Measurements from ENCODE around the gene TAF4.
"Not testable (repeated sequence)": the region's sequence is repeated elsewhere in the genome, so short reads cannot be mapped to it uniquely, and the experiment has no call there.

Gene TAF4

DNA sequence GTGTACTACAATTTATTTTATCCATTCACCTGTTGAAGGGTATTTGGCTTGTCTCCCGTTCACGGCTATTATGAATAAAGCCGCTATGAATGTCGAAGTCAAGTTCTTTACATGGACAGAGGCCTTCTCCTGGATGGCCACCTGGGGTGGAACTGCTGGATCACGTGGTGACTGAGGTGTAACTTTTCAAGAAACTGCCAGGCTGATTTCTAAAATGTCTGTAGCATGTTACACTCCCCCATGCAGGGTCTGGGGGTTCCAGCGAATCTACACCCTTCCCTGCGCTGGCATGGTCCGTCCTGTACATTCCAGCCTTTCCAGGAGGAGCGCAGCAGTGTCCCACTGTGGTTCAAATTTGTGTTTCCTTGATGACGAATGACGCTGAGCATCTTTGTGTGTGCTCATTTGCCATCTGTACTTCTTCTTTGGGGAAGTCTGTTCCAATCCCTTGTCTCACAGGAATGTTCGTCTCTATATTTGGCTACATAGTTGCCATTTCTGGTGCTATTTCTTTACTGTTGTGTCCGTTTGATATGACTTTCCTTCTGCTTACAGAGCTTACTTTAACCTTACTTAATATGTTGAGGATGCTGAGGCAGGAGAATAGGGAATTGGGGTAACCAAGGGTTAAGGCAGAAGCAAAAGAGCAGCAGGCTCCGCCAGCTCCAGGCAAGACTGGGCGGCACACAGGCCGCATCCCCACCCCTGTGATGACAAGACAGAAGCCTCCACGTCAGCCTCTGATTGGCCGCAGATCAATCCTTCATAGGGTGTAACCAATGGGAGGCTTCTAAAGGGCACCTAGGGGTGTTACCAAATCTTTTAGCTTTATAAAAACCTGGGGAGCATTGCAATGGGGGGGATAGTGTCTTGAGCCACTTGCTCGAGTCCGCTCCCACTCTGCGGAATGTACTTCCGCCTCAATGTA is 106.6 kb downstream of the TAF4 start:
- no peak for DNase-seq

DNA sequence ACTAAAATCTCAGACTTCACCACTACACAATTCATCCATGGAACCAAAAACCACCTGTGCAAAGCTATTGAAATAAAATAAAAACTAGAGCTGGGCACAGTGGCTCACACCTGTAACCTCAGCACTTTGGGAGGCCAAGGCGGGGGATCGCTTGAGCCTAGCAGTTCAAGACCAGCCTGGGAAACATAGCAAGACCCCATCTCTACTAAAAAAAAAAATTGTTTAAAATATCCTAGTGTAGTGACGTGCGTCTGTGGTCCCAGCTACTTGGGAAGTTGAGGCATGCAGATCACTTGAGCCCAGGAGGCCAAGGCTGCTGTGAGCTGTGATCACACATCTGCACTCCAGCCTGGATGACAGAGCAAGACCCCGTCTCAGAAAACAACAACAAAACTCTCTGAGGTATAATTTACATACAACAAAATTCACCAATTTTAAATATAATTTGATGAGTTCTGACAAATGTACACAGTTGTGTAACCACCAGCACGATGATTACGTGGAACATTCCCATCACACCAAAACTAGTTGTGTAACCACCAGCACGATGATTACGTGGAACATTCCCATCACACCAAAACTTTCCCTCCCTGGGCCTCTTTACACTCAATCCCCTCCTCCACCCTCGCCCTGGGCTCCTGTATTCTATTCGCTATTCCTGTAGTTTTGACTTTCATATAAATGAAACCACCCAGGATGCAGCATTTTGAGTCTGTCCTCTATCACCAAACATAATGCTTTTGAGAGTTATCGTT is 107.5 kb downstream of the TAF4 start:
- DNase-seq = no peak

DNA sequence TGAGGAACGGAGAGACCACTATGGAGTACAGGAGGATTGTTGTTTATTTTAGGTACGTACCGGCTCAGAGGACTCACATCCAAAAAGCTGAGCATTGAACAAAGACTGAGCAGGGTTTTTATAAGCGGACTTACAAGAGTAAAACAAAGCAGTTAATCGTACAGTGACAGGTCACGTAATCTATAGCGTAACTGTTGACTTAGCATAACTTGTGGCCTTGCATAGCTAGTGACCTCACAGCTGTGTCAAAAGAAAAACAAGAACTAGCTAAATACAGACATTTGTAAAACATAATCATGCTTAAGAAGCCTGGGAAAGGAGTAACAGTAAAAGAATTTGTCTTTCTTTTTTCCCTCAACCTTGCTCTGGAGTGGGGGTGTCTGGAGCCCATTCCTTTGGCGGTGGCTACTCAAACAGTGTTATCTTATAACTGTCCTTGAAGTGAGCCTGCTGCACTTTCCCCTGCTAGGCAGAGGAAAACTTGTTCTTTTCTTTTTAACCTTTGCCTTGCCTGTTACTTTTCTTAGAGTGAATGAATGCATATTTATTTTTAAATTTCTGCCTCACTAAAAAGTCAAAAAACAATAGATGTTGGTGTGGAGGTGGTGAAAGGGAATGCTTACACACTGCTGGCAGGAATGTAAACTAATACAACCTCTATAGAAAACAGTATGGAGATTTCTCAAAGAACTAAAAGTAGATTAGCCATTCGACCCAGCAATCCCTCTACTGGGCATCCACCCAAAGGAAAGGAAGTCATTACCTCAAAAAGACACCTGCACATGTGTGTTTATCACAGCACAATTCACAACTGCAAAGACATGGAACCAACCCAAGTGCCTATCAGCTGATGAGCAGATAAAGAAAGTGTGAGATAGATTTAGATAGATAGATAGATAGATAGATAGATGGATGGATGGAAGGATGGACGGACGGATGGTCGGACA is 109.0 kb downstream of the TAF4 start:
- no peak for DNase-seq

DNA sequence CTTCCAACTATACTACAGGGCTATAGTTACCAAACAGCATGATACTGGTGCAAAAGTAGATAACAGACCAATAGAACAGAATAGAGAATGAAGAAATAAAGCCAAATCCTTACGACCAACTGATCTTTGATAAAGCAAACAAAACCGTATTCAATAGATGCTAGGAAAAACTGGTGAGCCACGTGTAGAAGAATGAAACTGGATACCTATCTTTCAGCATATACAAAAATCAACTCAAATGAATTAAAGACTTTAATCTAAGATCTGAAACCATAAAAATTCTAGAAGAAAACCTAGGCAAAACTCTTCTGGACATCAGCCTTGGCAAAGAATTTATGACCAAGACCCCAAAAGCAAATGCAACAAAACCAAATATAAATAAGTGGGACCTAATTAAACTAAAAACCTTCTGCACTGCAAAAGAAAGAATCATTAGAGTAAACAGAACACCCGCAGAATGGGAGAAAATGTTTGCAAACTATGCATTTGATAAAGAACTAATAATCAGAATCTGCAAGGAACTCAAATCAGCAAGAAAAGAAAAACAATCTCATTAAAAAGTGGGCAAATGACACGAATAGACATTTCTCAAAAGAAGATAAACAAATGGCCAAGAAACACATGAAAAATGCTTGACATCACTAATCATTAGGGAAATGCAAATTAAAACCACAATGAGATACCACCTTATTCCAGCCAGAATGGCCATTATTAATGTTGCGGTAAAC is 109.8 kb downstream of the TAF4 start:
- DNase-seq = no peak

GRCh38 chr20:61954276-61955021 is 111.2 kb downstream of the TAF4 start:
- DNase-seq = no peak

DNA sequence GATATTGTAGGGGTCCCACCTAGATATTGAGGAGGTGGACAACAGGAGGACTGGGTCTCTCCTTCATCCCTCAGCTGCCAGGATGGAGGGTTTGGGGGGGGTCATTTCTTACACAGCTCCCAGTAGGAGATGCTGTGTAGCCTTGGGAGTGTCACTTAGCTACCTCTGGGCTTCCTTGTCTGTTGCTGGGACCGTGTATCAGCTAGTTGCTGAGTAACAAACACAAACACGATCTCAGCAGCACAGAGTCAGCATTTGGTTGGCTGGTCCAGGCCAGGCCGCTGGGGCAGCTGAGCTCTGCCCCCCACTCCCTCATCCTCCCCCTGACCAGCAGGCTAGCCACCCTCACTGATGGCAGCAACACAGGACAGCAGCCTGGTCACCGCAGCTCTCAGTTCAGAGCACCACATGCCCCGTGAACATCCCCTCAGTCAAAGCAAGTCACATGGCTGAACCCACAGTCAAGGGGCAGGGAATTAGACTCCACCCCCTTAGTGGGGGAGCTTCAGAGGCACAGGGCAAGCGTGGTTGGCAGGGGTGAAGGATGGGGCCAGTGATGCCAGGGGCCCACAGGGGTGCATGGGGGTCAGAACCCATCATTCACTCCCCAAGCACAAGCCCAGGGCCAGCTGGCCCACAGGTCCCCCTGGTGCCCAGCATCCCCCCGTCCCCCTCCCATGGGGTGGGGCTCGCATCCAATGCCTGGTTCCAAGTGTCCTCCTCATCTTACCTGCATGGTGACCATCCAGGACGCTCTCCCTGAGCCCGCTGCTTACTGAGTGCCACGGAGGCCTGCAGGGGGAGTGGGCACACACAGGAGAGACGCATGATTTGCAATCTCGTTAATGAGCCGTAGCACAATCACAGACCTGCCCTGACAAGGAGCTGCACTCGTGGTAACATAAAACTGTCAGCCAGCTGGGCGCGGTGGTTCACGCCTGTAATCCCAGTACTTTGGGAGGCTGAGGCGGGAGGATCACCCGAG is 112.4 kb downstream of the TAF4 start:
- no peak for DNase-seq

DNA sequence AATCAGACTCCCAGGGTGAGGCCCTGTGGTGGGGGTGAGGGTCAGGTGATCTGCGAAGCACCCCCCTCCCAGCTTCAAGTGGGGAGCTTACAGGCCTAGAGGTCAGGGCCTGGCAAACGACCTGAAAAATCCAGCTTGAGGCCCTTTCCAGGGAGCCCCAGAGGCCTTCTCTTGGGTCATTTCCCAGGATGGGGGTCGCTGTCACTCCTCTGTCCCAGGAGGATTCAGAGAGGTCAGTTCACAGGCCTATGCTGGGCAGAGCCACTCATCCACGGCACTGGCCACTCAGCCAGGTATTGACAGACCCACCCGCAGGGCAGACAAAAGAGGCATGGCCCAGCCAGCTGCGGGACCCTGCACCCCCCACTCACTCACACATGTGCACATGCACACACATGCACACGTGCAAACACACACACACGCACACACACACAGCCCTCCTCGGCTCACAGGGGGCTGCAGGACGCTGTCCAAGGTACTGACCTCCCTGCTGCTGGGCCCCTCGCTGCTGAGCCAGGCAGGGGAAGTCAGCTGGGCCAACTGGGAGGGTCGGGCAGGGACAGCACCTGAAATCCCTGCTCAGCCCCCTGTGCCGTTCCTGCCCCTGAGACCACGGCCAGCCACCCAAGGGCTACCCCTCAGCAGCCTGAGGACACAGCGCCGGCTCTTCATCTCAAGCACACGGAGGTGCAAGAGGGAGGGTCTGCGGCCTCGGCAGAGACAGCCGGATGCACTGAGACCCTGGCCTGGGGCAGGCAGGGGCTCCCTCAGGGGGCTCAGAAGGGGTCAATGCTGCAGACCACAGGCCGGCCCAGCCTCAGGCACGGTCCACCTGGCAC is 113.8 kb downstream of the TAF4 start:
- no peak for DNase-seq

DNA sequence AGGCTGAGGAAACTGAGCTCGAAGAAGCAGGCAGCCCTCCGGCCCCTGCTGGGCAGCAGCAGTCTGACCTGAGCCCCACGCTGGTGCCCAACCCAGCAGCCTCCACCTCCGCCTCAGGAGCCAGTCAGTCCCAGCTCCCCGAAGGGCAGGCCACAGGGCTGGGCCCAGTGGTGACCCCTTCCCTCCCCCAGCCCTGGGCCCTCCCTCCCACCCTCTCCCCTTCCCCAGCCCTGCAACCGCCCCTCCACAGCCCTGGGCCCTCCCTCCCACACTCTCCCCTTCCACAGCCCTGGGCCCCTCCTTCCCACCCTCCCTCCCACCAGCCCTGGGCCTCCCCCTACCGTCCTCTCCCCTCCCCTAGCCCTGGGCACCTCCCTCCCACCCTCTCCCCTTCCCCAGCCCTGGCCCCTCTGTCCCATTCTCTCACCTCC is 115.0 kb downstream of the TAF4 start:
- DNase-seq = no peak

DNA sequence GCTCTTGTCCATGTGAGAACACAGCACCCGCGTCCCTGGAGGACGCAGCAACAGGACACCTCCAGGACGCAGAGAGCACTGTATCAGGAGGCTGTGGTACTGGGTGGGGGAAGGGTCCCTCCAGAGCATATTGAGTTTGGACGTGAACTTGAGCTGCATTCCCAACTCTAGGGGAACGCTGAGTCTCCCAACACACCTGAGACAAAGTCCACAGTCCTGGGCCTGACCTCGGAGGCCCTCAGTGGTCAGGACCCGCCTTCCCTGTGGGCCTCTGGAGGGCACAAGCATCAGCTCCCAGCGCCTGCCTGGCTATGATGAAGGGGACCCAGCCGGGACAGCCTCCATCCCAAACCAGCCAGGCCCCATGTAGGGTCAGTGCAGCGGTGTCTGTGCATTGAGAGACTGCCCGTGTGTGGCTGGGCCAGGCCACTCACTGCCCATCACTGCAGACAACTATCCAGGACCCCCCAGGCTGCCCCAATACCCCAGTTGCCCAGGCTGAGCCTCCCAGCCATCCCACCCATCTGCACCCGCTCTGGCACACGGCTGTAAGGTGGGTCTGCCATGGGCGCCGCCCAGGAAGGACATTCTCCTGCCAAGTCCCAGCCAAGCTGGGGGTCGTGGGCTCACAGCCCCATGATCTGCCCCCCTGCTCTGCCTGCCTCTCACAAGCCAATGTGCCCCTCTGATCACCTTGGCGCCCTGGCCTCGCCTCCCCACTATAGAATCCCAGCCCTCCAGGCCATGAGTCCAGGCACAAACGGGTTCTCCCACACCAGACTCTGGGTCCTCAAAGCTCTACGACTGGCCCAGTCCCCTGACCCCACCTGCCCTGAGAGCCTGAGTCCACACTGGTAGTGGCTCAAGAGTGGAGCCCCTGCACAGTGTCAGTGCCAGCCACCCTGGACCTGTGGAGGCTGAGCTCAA is 115.7 kb downstream of the TAF4 start:
- no peak for DNase-seq

GRCh38 chr20:61949363-61949713 is 116.3 kb downstream of the TAF4 start:
- DNase-seq = no peak

DNA sequence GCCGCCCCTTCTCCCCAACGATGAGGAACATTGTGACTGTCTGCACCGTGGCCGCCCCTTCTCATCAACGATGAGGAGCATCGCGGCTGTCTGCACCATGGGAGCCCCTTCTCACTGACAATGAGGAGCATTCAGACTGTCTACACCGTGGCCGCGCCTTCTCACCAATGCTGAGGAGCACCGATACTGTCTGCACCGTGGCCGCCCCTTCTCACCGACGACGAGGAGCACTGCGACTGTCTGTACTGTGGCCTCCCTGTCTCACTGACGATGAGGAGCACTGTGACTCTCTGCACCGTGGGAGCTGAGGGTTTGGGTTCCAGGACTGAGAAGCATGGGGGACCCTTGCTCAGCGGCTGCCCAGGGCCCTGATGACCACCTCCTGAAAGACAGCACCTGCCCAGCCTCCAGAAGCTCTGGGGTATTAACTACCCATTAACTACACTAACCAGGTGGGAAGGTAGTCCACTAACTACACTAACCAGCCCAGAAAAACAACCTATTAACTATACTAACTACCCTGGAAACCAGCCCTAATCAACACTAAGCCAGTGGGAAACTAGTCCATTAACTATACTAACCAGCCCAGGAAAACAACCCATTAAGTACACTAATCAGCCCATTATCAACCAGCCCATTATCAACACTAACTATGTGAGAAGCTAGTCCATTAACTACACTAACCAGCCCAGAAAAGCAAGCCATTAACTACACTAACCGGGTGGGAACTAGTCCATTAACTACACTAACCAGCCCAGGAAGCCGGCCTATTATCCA is 116.9 kb downstream of the TAF4 start:
- DNase-seq = no peak

DNA sequence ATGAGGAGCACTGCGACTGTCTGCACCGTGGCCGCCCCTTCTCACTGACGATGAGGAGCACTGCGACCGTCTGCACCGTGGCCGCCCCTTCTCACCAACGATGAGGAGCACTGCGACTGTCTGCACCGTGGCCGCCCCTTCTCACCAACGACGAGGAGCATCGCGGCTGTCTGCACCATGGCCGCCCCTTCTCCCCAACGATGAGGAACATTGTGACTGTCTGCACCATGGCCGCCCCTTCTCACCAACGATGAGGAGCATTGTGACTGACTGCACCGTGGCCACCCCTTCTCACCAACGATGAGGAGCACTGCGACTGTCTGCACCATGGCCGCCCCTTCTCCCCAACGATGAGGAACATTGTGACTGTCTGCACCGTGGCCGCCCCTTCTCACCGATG is 117.6 kb downstream of the TAF4 start:
- not testable (repeated sequence) for DNase-seq

DNA sequence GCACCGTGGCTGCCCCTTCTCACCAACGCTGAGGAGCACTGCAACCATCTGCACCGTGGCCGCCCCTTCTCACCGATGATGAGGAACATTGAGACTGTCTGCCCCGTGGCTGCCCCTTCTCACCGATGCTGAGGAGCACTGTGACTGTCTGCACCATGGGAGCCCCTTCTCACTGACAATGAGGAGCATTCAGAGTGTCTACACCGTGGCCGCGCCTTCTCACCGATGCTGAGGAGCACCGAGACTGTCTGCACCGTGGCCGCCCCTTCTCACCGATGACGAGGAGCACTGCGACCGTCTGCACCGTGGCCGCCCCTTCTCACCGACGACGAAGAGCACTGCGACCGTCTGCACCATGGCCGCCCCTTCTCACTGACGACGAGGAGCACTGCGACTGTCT is 120.2 kb downstream of the TAF4 start:
- DNase-seq = not testable (repeated sequence)

GRCh38 chr20:61944967-61945366 is 120.7 kb downstream of the TAF4 start:
- not testable (repeated sequence) for DNase-seq

DNA sequence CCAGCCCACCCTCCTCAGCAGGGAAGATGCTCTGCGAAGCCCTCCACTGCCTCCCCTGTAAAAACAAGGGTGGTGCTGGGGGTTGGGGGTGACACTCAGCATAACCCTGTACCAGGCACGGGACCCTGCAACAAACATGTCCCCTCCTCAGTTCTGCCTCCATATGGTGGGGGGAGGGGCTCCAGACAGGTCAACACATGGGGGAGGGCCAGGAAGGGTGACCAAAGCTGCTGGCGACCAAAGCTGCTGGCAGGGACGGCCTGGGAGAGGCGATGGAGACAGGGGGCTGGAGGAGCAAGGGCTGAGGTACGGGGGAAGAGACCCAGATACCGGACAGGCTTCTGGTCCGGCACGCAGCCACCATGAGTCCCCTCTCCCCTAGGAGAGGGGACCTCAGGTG is 123.2 kb downstream of the TAF4 start:
- DNase-seq = no peak

DNA sequence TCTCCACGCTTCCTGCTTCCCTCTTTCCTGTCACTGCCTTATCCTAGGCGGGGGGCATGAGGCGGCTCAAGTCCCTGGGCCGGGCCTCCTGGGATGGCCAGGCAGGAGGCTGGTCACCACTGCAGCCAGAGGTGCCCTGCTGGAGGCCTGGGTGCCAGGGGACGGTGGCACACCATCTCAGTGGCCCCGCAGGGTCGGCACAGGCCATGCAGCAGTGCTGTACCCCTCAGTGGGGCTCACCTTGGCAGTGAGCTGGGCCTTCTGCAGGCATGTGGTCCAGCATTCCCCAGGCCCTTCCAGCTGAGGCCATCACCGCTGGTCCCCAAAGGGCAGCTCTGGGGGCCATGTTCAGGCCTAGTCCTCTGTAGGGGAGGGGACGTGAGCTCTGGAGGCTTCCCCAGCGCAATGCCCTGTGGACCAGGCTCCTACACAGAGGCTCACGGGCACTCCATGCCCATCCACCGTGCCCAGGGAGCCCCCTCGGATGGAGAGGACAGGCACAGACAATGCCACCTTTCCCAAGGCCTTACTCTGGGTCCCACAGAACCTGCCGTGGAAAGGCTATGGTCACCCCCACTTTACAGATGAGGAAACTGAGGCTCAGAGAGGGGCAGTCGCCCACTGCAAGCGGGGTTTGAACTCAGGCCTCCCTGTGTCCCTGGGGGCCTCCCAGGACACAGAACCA is 123.8 kb downstream of the TAF4 start:
- DNase-seq = no peak

Data from activated CD4-positive, alpha-beta T cell treated with anti-CD3 and anti-CD28 coated beads, Interleukin-2, Interleukin-6, amounts not matched to agents 100 ng/mL and 50 ng/mL, durations not matched to agents 16 hours and 8 hours (primary cell).